ENCODE measurements around the gene SLC26A11. TPM values are rescaled to one million over a fixed set of nuclear protein-coding genes. Genes with fewer than 3 reads are reported as not detected.

The SLC26A11 gene
- total and polyA plus RNA-seq, 2 of the 13 experiments (the other 11 are each of a cell fraction or from before 2014, with no cell fraction given), result 8.7 to 13.2 TPM

GRCh38 chr17:80260069-80260535, 39.9 kb downstream of the SLC26A11 start (continued):
- TF ChIP-seq DMAP1 (CRISPR knock-in tag; IDR thresholded peaks at IDR 0.05) (no peak), ZFP36L2 (CRISPR knock-in tag; IDR thresholded peaks at IDR 0.05) (no peak), BRCA1 (CRISPR knock-in tag; IDR thresholded peaks at IDR 0.05) (no peak), PBX2 (CRISPR knock-in tag; IDR thresholded peaks at IDR 0.05) (no peak), JDP2 (CRISPR knock-in tag; IDR thresholded peaks at IDR 0.05; ENCODE audit: borderline replicate concordance) (no peak), ZNF646 (CRISPR knock-in tag; IDR thresholded peaks at IDR 0.05) (no peak), TP53 (CRISPR knock-in tag; conservative IDR thresholded peaks at IDR 0.05) (no peak; the same call in 1 of the 2 replicates), ZNF12 (CRISPR knock-in tag; IDR thresholded peaks at IDR 0.05) (no peak), AKNA (CRISPR knock-in tag; IDR thresholded peaks at IDR 0.05; ENCODE audit: borderline replicate concordance) (no peak), JUNB (CRISPR knock-in tag; IDR thresholded peaks at IDR 0.05; ENCODE audit: borderline replicate concordance) (no peak), SOX5 (CRISPR knock-in tag; IDR thresholded peaks at IDR 0.05; ENCODE audit: borderline replicate concordance) (no peak; the same call in 1 of the 2 replicates), ARNT (IDR thresholded peaks at IDR 0.05) (no peak), CCDC6 (CRISPR knock-in tag; IDR thresholded peaks at IDR 0.05) (no peak; the same call in 1 of the 2 replicates), FOXM1 (CRISPR knock-in tag; IDR thresholded peaks at IDR 0.05) (no peak), ZSCAN22 (CRISPR knock-in tag; IDR thresholded peaks at IDR 0.05) (0 out of 2 replicates have a peak, but pooled peaks have one; percentile 33), XRCC5 (optimal IDR thresholded peaks at IDR 0.05; ENCODE audit: low read length) (no peak)
- TF ChIP-seq, protein P1, sequence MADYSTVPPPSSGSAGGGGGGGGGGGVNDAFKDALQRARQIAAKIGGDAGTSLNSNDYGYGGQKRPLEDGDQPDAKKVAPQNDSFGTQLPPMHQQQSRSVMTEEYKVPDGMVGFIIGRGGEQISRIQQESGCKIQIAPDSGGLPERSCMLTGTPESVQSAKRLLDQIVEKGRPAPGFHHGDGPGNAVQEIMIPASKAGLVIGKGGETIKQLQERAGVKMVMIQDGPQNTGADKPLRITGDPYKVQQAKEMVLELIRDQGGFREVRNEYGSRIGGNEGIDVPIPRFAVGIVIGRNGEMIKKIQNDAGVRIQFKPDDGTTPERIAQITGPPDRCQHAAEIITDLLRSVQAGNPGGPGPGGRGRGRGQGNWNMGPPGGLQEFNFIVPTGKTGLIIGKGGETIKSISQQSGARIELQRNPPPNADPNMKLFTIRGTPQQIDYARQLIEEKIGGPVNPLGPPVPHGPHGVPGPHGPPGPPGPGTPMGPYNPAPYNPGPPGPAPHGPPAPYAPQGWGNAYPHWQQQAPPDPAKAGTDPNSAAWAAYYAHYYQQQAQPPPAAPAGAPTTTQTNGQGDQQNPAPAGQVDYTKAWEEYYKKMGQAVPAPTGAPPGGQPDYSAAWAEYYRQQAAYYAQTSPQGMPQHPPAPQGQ (CRISPR knock-in tag; IDR thresholded peaks at IDR 0.05; ENCODE audit: borderline replicate concordance), result no peak

All from HepG2 (cell line).